GM19463 (cell line): ENCODE measurements around the gene ATP2C2.
"Not testable (repeated sequence)": the region's sequence is repeated elsewhere in the genome, so short reads cannot be mapped to it uniquely, and the experiment has no call there.

Source experiments
- ATAC-seq: cut with Tn5 transposase; IDR thresholded peaks from one replicate; pipeline ENCODE4 v1.9.1; 2021; ENCODE audit warnings: mild to moderate bottlenecking, moderate library complexity; ENCODE audit not compliant: unreplicated experiment

Gene ATP2C2

DNA sequence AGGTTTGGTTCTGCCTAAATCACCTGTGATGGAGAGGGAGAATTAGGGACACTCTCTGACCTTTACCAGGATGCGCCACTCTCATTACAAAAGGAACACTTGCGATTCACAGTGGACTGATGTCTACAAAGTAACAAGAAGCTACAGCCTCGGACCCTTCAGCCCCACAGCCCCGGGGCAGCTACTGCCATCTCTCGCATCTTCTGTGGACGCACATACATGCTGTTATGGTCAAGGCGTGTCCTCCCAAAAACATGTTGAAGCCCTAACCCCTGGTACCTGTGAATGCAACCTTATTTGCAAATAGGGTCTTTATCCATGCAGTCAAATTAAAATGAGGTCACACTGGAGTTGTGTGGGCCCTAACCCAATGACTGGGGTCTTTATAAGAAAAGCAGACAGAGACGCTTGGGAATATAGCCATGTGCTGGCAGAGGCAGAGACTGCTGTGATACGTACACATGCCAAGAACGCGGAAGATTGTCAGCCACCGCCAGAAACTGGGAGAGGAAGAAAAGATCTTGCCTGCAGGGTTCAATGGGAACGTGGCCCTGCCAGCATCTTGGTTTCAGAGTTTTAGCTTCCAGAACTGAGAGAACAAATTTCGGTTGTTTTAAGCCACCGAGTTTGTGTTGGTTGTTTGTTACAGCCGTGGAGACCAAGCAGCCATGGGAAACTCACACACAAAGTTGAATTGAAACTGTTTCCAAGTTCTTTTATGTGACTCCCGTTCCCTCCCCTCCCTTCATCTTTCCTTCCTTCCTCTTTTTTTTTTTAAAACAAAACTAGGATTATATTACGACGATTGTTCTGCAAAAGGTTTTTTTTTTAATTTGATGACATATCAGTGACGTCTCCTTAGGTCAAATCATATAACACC is 23.1 kb downstream of the ATP2C2 start:
- no peak for ATAC-seq

GRCh38 chr16:84392031-84392360 is 23.7 kb downstream of the ATP2C2 start:
- no peak for ATAC-seq

- ATAC-seq: not testable (repeated sequence)
These were observed 27.7 kb downstream of the ATP2C2 start for GRCh38 chr16:84396082-84396481.

DNA sequence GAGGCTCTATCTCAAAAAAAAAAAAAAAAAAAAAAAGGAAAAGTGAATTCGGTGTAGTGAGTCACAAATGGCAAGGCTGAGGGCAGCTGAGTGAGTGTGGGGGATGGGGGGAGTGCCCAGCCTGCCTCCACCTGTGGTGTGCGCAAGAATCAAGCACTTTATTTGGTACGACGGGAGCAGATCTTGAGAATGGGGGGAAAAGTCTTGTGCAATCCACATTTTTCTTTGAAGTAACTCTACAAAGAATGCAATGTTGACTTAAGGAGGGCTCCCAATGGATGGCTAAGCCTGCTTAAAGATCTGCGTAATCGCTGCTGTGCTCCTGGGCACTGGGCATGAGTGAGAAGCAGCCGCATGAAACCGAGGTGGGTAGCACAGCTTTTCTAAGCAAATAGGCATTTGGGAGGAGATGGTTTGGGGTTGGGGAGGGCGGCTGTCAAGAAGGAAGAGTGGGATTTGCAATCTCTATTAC is 28.2 kb downstream of the ATP2C2 start:
- no peak for ATAC-seq

- no peak for ATAC-seq
These were observed 28.8 kb downstream of the ATP2C2 start for GRCh38 chr16:84397090-84397489.

- ATAC-seq: no peak
These were observed 30.4 kb downstream of the ATP2C2 start for GRCh38 chr16:84398701-84399100.

GRCh38 chr16:84399912-84400311 is 31.6 kb downstream of the ATP2C2 start:
- not testable (repeated sequence) for ATAC-seq

GRCh38 chr16:84403435-84403834 is 35.1 kb downstream of the ATP2C2 start:
- ATAC-seq: not testable (repeated sequence)

DNA sequence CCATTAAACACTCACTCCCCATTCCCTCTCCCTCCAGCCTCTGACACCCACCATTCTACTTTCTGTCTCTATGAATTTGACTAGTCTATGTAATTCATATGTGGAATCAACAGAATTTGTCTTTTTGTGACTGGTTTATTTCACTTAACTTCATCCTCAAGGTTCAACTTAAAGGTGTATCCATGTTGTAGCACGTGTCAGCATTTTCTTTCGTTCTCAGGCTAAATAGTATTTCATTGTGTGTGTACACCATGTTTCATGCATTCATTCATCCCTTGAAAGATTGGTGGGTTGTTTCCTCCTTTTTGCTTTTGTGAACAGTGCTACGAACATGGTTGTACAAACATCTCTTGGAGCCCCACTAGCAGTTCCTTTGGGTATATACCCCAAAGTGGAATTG is 36.0 kb downstream of the ATP2C2 start:
- no peak for ATAC-seq

DNA sequence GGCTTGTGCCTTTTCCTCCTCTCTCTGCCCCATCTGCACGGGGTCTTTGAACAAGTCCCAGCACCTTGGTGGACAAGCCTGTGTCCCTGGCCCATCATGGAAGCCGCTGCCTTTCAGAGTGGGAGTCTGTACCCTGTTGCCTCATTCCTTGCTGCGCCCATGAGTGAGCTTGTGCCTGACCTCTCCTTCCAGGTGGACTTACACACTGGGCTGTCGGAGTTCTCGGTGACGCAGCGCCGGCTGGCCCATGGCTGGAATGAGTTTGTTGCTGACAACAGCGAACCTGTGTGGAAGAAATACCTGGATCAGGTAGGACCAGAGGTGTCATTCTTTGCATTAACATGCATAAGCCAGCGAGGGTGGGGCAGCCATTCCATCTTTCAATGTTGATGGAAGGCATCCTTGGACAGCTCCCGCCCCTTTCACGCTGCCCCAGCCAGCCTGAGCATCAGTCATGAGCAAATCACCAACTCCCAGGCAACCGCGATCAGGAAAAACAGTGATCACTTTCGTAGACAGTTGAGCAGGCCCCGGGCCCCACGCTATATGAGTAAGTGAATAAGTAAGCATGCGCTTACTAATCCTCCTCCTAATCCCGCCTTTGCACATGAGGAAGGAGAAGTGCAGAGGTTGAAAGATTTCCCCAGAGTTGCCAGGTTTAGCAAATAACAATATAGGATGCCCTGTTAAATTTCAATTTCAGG is 36.8 kb downstream of the ATP2C2 start:
- no peak for ATAC-seq

GRCh38 chr16:84406006-84406963 is 37.9 kb downstream of the ATP2C2 start:
- no peak for ATAC-seq

DNA sequence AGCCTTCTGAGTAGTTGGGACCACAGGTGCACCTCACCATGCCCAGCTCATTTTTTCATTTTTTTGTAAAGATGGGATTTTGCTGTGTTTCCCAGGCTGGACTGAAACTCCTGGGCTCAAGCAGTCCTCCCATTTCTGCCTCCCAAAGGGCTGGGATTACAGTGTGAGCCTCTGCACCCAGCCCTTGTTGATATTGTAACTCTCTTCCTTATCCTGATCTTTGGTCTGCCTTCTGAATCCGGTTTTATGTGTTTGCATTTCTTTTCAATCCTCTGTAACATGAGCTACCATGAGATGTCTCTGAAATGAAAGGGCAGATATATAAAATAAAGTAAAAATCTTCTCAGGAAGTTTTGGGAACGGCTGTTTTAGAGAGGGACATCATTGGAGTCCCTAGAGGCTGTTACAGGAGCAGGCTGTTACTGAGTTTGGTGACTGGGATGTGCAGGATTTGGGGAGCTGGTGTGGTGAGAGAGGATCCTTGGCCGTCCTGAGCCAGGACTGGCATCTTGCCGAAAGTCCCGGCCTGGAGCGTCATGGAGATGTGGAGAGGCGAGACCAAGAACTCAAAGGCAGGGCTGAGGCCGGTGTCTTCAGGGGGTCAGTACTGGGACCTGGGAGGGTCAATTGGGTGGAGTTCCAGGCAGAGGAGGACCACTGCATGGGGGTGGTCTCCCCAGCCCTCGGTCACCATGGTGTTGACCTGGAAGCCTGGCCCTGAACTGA is 39.4 kb downstream of the ATP2C2 start:
- ATAC-seq: no peak

GRCh38 chr16:84408314-84408690 is 40.0 kb downstream of the ATP2C2 start:
- no peak for ATAC-seq

DNA sequence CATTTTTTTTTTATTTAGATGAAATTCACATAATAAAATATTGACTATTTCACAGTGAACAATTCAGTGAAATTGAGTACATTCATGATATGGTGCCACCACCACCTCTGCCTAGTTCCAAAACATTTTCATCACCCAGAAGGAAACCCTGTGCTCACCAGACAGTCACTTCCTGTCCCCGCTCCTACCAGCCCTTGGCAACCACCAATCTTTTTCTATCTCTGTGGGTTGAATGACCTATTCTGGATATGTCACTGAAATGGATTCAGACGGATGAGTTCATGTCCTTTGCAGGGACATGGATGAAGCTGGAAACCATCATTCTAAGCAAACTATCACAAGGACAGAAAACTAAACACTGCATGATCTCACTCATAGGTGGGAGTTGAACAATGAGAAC is 40.5 kb downstream of the ATP2C2 start:
- no peak for ATAC-seq

GRCh38 chr16:84410361-84411138 is 42.2 kb downstream of the ATP2C2 start:
- no peak for ATAC-seq

- no peak for ATAC-seq
These were observed 43.4 kb downstream of the ATP2C2 start for GRCh38 chr16:84411768-84412167.

DNA sequence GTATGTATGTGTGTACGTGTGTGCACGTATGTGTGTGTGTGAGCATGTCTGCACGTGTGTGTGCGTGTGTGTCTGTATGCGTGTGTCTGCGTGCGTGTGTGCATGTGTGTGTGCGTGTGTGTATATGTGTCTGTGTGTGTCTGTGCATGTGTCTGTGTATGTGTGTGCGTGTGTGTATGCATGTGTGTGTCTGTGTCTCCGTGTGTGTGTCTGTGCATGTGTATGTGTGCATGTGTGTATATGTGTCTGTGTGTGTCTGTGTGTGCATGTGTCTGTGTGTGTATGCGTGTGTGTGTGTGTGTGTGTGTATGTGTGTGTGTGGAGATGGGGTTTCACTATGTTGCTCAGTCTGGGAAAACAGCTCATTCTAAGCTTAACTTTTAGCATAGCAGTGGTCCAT is 43.9 kb downstream of the ATP2C2 start:
- ATAC-seq: no peak

DNA sequence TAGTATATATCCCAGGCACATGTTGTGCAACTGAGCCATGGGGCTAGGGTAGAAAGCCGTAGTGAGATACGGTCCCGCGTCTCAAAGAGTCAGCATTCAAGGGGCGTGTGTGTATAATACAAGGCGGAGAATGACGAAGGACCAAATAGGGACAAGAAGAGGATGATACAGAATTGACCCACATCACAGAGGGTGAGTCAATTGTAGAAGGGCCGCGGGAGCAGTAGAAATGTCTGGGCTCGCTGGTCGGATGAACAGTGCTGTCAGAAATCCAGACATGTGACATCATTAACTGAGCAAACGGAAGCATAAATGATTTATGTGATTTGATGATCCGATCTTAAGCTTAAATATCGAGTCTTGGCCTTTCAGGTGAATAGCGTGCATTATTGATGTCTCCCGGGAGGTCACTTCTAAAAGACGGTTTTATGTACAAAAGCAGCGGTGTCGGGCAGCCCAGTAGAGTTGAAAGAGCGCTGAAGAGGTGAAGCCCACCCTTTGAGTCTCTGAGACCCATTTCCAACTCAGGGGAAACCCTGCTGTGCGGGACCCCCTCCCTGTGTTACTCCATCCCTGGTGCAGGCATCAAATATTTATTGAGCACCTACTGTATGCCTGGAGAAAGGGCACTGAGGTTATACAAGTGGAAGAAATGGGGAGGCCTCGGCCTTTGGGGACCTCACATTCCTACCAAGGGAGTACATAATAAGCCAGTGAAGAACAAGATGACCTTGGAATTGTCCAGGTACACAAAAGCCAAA is 45.1 kb downstream of the ATP2C2 start:
- ATAC-seq: no peak

- no peak for ATAC-seq
These were observed 46.5 kb downstream of the ATP2C2 start for GRCh38 chr16:84414789-84415326.
